ENCODE data around the gene ATG14. TPM values are rescaled to one million over a fixed set of nuclear protein-coding genes. Genes with fewer than 3 reads are reported as not detected.

ATG14 gene
- total and polyA plus RNA-seq, 4 experiments from 2014 or later: 2.5 to 18.4 (median 13.3) TPM

- intact Hi-C loops (cut with micrococcal nuclease): no loop called here
- Mint-ChIP-seq H3K27ac (peak overlapping the region in 1 of 7 donors; percentile 75), H3K4me1 (peaks cover 16 to 26% (median 24%) of the 10 kb centered on the region in 4 donors), H3K9me3 (no peaks in the 10 kb centered on the region), H3K4me3 (no peak overlapping the region), H3K27me3 (no peaks in the 10 kb centered on the region), H3K36me3 (peaks cover 9 to 18% of the 10 kb centered on the region in 2 donors)
- no peaks in the 10 kb centered on the region for H3K9me3 ChIP-seq (ENCODE audit: control insufficient read depth in 1 of 2, low read length in 2 of 2)
- peaks cover 10% of the 10 kb centered on the region for H3K4me1 ChIP-seq (ENCODE audit: insufficient read depth, low read length)
- no peaks in the 10 kb centered on the region for H3K27me3 ChIP-seq (ENCODE audit: insufficient read depth, low read length)
- CTCF ChIA-PET (ENCODE audit: partially characterized antibody): interaction anchor here (0.9 to 14.0 kb wide), 3 partner anchors 61 to 111 kb away, joined by 3 to 348 read pairs (median 4); partner anchors contain the start of gene FBXO34
- H3K36me3 ChIP-seq (ENCODE audit: insufficient read depth, low read length): no peaks in the 10 kb centered on the region
- no peak overlapping the region for H3K4me3 ChIP-seq (ENCODE audit: low read length in 2 of 2)
- H3K27ac ChIP-seq (ENCODE audit: low read depth, low read length): no peak overlapping the region
- POLR2A ChIA-PET (ENCODE audit: partially characterized antibody): no interaction called here
- no peak for DNase-seq
Observed at GRCh38 chr14:55359307-55359706, 52.3 kb downstream of the ATG14 start.

DNA sequence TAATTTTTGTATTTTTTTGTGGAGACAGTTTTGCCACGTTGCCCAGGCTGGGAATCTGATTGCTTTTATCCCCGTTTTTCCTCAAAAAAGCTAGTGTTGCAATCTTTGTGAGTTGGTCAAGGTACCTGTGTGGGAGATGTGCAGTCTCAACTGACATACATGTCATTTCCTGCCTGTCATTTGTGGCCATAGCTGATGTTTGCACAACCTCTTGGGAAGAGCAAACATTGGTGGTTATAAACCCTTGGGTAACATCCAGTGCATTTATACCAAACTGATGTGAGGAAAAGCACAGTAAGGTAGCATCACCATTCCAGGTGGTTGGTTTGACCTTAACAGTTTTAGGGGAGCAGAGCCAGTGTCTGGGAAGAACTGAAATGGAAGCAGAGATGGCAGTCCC lies 54.7 kb downstream of the ATG14 start:
- Histone ChIP-seq H3K4me1 (ENCODE audit: insufficient read depth, low read length) (peaks cover 28% of the 10 kb centered on the region), H3K36me3 (ENCODE audit: insufficient read depth, low read length) (no peaks in the 10 kb centered on the region), H3K9me3 (ENCODE audit: control insufficient read depth in 1 of 2, low read length in 2 of 2) (no peaks in the 10 kb centered on the region), H3K4me3 (ENCODE audit: low read length in 2 of 2) (no peak overlapping the region), H3K27ac (ENCODE audit: low read depth, low read length) (no peak overlapping the region), H3K27me3 (ENCODE audit: insufficient read depth, low read length) (no peaks in the 10 kb centered on the region)
- ChIA-PET POLR2A (ENCODE audit: partially characterized antibody) (interaction anchor here (1.8 to 4.5 kb wide), 2 partner anchors 20 to 85 kb away, joined by 6 to 47 read pairs; no protein-coding TSS in a partner anchor), CTCF (ENCODE audit: partially characterized antibody) (interaction anchor here (1.4 to 14.0 kb wide), 9 partner anchors 16 to 112 kb away, joined by 3 to 348 read pairs (median 30); partner anchors contain the start of gene FBXO34)
- no peaks in the 10 kb centered on the region for H3K27me3 Mint-ChIP-seq
- H3K36me3 Mint-ChIP-seq: peaks cover 5 to 18% of the 10 kb centered on the region in 2 donors
- no peak overlapping the region for H3K27ac Mint-ChIP-seq
- intact Hi-C loops (cut with micrococcal nuclease): no loop called here
- no peaks in the 10 kb centered on the region for H3K9me3 Mint-ChIP-seq
- H3K4me3 Mint-ChIP-seq: no peak overlapping the region
- peaks cover 25 to 41% (median 33%) of the 10 kb centered on the region in 4 donors for H3K4me1 Mint-ChIP-seq
- no peak for DNase-seq

DNA sequence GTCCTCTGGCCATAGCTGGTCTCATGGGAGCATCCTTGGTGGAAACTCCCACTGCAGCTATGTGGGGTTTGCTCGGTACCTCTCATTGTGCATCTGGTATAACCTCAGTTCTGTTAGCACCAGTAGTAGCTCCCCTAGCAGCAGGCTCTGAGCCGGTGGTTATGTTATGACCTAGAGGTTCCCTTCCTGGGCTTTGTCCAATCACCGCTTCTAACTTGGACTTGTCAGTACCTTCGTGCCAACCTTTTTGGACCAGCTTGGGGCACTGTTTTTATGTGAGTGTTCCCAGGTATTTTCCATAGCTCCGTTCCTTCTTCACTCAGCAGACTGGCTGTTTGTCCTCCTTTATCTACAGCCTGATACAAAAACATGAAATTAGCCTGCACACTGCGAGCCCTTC lies 55.7 kb downstream of the ATG14 start:
- Mint-ChIP-seq H3K27ac (peak overlapping the region in 3 of 7 donors; percentile 7 to 64 (median 51)), H3K27me3 (no peaks in the 10 kb centered on the region), H3K36me3 (peaks cover 3 to 23% of the 10 kb centered on the region in 2 donors), H3K4me1 (peaks cover 22 to 31% (median 29%) of the 10 kb centered on the region in 4 donors), H3K9me3 (no peaks in the 10 kb centered on the region), H3K4me3 (no peak overlapping the region)
- H3K36me3 ChIP-seq (ENCODE audit: insufficient read depth, low read length): peaks cover 7% of the 10 kb centered on the region
- no peak overlapping the region for H3K4me3 ChIP-seq (ENCODE audit: low read length in 2 of 2)
- no peaks in the 10 kb centered on the region for H3K9me3 ChIP-seq (ENCODE audit: control insufficient read depth in 1 of 2, low read length in 2 of 2)
- POLR2A ChIA-PET (ENCODE audit: partially characterized antibody): interaction anchor here (0.6 to 4.5 kb wide), 6 partner anchors 11 to 84 kb away, joined by 3 to 47 read pairs (median 5); no protein-coding TSS in a partner anchor
- intact Hi-C loops (cut with micrococcal nuclease): no loop called here
- no peaks in the 10 kb centered on the region for H3K27me3 ChIP-seq (ENCODE audit: insufficient read depth, low read length)
- H3K27ac ChIP-seq (ENCODE audit: low read depth, low read length): no peak overlapping the region
- no peak for DNase-seq
- H3K4me1 ChIP-seq (ENCODE audit: insufficient read depth, low read length): peaks cover 28% of the 10 kb centered on the region
- CTCF ChIA-PET (ENCODE audit: partially characterized antibody): interaction anchor here (1.0 to 14.0 kb wide), 16 partner anchors 10 to 143 kb away, joined by 3 to 348 read pairs (median 12); partner anchors contain the start of gene FBXO34

DNA sequence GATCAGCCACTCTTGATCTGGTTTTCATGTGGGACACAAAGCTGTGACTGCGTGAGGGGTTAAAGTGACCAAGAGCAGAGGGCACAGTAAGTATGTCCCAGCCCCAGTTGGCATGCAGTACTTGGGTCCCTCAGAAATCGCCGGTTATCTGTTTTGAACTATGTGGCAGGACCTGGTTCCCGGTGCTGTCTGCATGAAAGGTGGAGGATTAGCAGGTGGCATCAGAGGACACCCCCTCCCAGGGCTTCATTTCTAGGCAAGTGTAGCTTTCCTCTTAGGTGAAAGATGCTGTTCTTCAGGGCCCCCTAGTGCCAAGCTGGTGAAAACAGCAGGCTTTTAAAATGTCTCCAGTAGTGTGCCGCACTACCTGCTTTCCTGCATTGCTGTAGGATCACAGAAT lies 57.1 kb downstream of the ATG14 start:
- Histone ChIP-seq H3K27me3 (ENCODE audit: insufficient read depth, low read length) (no peaks in the 10 kb centered on the region), H3K27ac (ENCODE audit: low read depth, low read length) (peak overlapping the region; percentile 62), H3K4me1 (ENCODE audit: insufficient read depth, low read length) (peaks cover 36% of the 10 kb centered on the region), H3K9me3 (ENCODE audit: control insufficient read depth in 1 of 2, low read length in 2 of 2) (no peaks in the 10 kb centered on the region), H3K4me3 (ENCODE audit: low read length in 2 of 2) (peak overlapping the region in 1 of 2 donors; percentile 35), H3K36me3 (ENCODE audit: insufficient read depth, low read length) (peaks cover 12% of the 10 kb centered on the region)
- Mint-ChIP-seq H3K27ac (peak overlapping the region; percentile 92 to 98 (median 96)), H3K9me3 (no peaks in the 10 kb centered on the region), H3K36me3 (peaks cover 5 to 31% of the 10 kb centered on the region in 2 donors), H3K4me1 (peaks cover 24 to 39% (median 30%) of the 10 kb centered on the region in 4 donors), H3K4me3 (peak overlapping the region; percentile 67 to 92 (median 83)), H3K27me3 (no peaks in the 10 kb centered on the region)
- POLR2A ChIA-PET (ENCODE audit: partially characterized antibody): interaction anchor here (0.6 to 4.5 kb wide), 13 partner anchors 9 to 141 kb away, joined by 3 to 61 read pairs (median 5); partner anchors contain the start of gene FBXO34
- CTCF ChIA-PET (ENCODE audit: partially characterized antibody): interaction anchor here (0.8 to 14.0 kb wide), 42 partner anchors 9 to 252 kb away, joined by 3 to 348 read pairs (median 5); partner anchors contain the start of genes ATG14 and FBXO34
- peak; percentile 76 to 87 (median 79) for DNase-seq
- intact Hi-C loops (cut with micrococcal nuclease): loop anchor here (1.0 to 5.0 kb wide), 7 partner anchors 21 to 265 kb away; partner anchors contain the start of gene FBXO34

DNA sequence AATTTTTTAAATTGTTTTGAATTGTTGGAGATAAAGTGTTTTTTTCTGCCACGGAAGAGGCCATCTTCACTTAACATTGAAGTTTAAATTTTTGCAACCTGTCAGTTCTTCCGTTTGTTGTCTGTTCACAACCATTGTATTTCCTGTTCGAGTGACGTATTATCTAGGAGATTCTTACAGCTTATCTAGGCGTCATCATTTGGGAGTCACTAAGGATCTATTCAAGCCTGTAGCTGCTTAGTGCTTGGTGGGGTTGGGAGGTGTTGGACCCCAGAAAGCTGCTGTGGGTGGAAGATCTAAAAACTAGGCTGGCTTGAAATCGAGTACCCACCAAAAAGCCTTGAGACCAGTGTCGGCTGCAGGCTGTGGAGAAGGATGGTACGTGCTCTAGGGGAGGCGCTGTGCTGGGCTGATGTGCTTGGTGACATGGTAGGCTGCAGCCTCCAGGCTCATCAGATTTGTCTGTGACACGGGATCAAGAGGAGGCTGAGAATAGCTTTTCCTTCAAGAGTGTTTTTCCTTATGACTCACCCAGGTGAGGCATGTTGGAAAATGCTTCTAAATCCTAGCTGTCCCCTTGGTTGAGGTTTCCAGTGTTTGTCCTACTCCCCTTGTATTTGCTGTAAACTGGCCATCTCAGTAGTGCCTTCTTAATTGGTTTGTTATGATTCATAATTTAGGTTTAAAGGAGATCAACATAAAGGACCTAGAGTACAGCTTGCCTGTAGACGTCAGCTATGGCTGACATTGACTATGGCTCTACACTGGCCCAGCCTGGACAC lies 57.8 kb downstream of the ATG14 start:
- Histone ChIP-seq H3K4me3 (ENCODE audit: low read length in 2 of 2) (peak overlapping the region in 1 of 2 donors; percentile 35), H3K9me3 (ENCODE audit: control insufficient read depth in 1 of 2, low read length in 2 of 2) (no peaks in the 10 kb centered on the region), H3K27me3 (ENCODE audit: insufficient read depth, low read length) (no peaks in the 10 kb centered on the region), H3K36me3 (ENCODE audit: insufficient read depth, low read length) (peaks cover 12% of the 10 kb centered on the region), H3K4me1 (ENCODE audit: insufficient read depth, low read length) (peaks cover 42% of the 10 kb centered on the region), H3K27ac (ENCODE audit: low read depth, low read length) (peak overlapping the region; percentile 62)
- Mint-ChIP-seq H3K9me3 (no peaks in the 10 kb centered on the region), H3K36me3 (peaks cover 5 to 31% of the 10 kb centered on the region in 2 donors), H3K4me1 (peaks cover 30 to 45% (median 35%) of the 10 kb centered on the region in 4 donors), H3K4me3 (peak overlapping the region; percentile 81 to 92 (median 84)), H3K27ac (peak overlapping the region; percentile 92 to 98 (median 96)), H3K27me3 (no peaks in the 10 kb centered on the region)
- POLR2A ChIA-PET (ENCODE audit: partially characterized antibody): interaction anchor here (1.2 to 4.5 kb wide), 12 partner anchors 9 to 140 kb away, joined by 3 to 61 read pairs (median 5); partner anchors contain the start of gene FBXO34
- CTCF ChIA-PET (ENCODE audit: partially characterized antibody): interaction anchor here (0.8 to 14.0 kb wide), 37 partner anchors 8 to 251 kb away, joined by 3 to 348 read pairs (median 5); partner anchors contain the start of genes ATG14 and FBXO34
- intact Hi-C loops (cut with micrococcal nuclease): loop anchor here (1.0 to 5.0 kb wide), 7 partner anchors 21 to 265 kb away; partner anchors contain the start of gene FBXO34
- peak; percentile 38 to 66 (median 58) for DNase-seq

DNA sequence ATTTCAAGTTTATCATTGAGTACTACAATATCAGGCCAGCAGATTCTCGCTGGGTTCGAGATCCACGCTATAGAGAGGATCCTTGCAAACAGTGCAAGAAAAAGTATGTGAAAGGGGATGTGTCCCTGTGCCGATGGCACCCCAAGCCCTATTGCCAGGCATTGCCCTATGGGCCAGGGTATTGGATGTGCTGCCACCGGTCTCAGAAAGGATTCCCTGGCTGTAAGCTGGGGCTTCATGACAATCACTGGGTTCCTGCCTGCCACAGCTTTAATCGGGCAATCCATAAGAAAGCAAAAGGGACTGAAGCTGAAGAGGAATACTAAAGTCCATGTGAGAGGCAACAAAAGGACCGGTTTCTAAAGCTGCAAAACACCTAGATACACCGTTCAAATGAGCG lies 59.4 kb downstream of the ATG14 start:
- H3K4me3 ChIP-seq (ENCODE audit: low read length in 2 of 2): no peak overlapping the region
- H3K27me3 Mint-ChIP-seq: no peaks in the 10 kb centered on the region
- H3K4me3 Mint-ChIP-seq: no peak overlapping the region
- intact Hi-C loops (cut with micrococcal nuclease): loop anchor here (5.0 kb wide), 1 partner anchor 35 kb away; no protein-coding TSS in a partner anchor
- H3K9me3 Mint-ChIP-seq: no peaks in the 10 kb centered on the region
- H3K4me1 Mint-ChIP-seq: peaks cover 38 to 62% (median 50%) of the 10 kb centered on the region in 4 donors
- no peaks in the 10 kb centered on the region for H3K9me3 ChIP-seq (ENCODE audit: control insufficient read depth in 1 of 2, low read length in 2 of 2)
- ChIA-PET POLR2A (ENCODE audit: partially characterized antibody) (interaction anchor here (0.6 to 4.5 kb wide), 5 partner anchors 15 to 81 kb away, joined by 3 to 47 read pairs (median 4); partner anchors contain the start of gene FBXO34), CTCF (ENCODE audit: partially characterized antibody) (interaction anchor here (0.8 to 14.0 kb wide), 4 partner anchors 10 to 107 kb away, joined by 4 to 348 read pairs (median 74); partner anchors contain the start of gene FBXO34)
- H3K27me3 ChIP-seq (ENCODE audit: insufficient read depth, low read length): no peaks in the 10 kb centered on the region
- H3K36me3 ChIP-seq (ENCODE audit: insufficient read depth, low read length): peaks cover 12% of the 10 kb centered on the region
- peak overlapping the region; percentile 48 to 96 (median 86) for H3K27ac Mint-ChIP-seq
- DNase-seq: no peak
- H3K4me1 ChIP-seq (ENCODE audit: insufficient read depth, low read length): peaks cover 59% of the 10 kb centered on the region
- H3K36me3 Mint-ChIP-seq: peaks cover 5 to 31% of the 10 kb centered on the region in 2 donors
- no peak overlapping the region for H3K27ac ChIP-seq (ENCODE audit: low read depth, low read length)
